IPS-20b (cell line): ENCODE measurements around the gene CD302.
A peak's percentile ranks its signal among the peaks of the same experiment; 100 is the strongest.

ENCODE experiments used
- H3K27ac ChIP-seq: one replicate; pipeline ENCODE4 v1.5.1; 2013; ENCODE audit warnings: low read length
- H3K27me3 ChIP-seq: 2 replicates; pipeline ENCODE4 v1.6.1; 2013; ENCODE audit warnings: mild to moderate bottlenecking, low read length, inconsistent platforms; ENCODE audit not compliant: insufficient read depth
- H3K36me3 ChIP-seq: 2 replicates; pipeline ENCODE4 v1.6.1; 2013; ENCODE audit warnings: low read depth, mild to moderate bottlenecking, inconsistent platforms, low read length, moderate library complexity; ENCODE audit not compliant: insufficient read depth
- H3K4me1 ChIP-seq: 2 replicates; pipeline ENCODE4 v1.6.1; 2013; ENCODE audit warnings: mild to moderate bottlenecking, control low read depth, inconsistent platforms, low read length, moderate library complexity; ENCODE audit not compliant: insufficient read depth
- H3K4me3 ChIP-seq: 2 replicates; pipeline ENCODE4 v1.5.1; 2013; ENCODE audit warnings: mild to moderate bottlenecking, low read length, inconsistent platforms
- H3K9ac ChIP-seq: 2 replicates; pipeline ENCODE4 v1.6.1; 2013; ENCODE audit warnings: low read depth, mild to moderate bottlenecking, inconsistent platforms, low read length, moderate library complexity
- H3K9me3 ChIP-seq: 2 replicates; pipeline ENCODE4 v1.6.1; 2013; ENCODE audit warnings: mild to moderate bottlenecking, low read depth, low read length, inconsistent platforms; ENCODE audit not compliant: insufficient read depth

Gene CD302

GRCh38 chr2:159808032-159808425, 10.0 kb upstream of the CD302 start:
- no peaks in the 10 kb centered on the region for H3K4me1 ChIP-seq
- no peak overlapping the region for H3K27ac ChIP-seq
- H3K4me3 ChIP-seq, result no peak overlapping the region
- no peaks in the 10 kb centered on the region for H3K9me3 ChIP-seq
- no peak overlapping the region for H3K9ac ChIP-seq
- no peaks in the 10 kb centered on the region for H3K36me3 ChIP-seq
- no peaks in the 10 kb centered on the region for H3K27me3 ChIP-seq

GRCh38 chr2:159807183-159808031, 9.4 kb upstream of the CD302 start:
- Histone ChIP-seq H3K4me3 (no peak overlapping the region), H3K36me3 (no peaks in the 10 kb centered on the region), H3K9me3 (no peaks in the 10 kb centered on the region), H3K4me1 (no peaks in the 10 kb centered on the region), H3K27me3 (no peaks in the 10 kb centered on the region), H3K9ac (no peak overlapping the region), H3K27ac (no peak overlapping the region)

DNA sequence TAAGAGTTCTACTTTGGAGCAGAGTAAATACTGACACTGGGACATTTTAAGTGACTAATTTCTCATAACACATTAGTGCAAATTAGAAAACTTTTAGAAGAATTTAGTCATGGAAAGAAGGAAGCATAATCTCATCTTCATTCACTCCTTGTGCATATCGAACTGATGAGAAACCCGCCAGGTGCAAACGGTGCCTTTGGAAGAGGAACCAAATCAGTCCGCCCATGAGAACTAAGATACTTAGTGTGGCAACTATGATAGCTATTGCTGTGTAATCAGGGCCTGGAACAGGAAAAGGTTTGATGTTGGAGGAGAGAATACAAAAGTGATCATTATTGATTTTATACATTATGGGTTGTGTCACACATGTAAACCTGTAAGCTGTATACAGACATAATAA, 6.9 kb upstream of the CD302 start:
- peaks cover 5% of the 10 kb centered on the region for H3K27me3 ChIP-seq
- H3K4me3 ChIP-seq, result no peak overlapping the region
- H3K9me3 ChIP-seq, result no peaks in the 10 kb centered on the region
- H3K27ac ChIP-seq, result no peak overlapping the region
- no peaks in the 10 kb centered on the region for H3K36me3 ChIP-seq
- no peak overlapping the region for H3K9ac ChIP-seq
- no peaks in the 10 kb centered on the region for H3K4me1 ChIP-seq

DNA sequence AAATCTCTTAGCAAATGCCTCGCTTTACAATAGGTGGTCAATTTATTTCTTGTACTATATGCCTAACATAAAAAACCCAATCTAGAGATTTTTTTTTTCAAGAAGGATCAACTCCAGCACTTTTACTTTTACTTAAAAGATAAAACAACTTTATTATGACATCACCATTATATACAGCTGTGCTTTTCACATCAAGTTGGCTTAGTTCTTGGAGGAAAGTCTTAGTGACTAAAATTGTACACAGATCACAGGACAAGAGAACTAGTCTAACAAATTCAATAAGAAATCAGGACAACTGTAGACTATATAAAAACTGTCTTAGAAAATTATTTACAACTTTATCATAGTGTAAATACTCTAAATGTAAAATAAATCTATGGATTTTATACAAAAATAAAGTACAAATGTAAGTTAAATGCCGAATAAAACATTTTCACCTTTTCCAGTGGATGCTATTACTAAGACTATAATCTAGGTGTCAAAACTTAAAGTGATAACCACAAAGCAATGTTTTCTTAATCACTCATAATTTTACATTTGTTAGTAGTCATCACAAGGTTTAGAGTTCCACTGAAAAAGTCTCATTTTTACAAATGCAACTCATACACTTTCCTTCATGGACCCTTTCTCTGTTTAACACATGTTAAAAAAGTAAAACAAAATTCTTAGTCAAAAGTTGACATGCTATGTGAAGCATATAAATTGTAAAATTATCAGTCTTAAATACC, 5.4 kb upstream of the CD302 start:
- no peaks in the 10 kb centered on the region for H3K4me1 ChIP-seq
- no peak overlapping the region for H3K9ac ChIP-seq
- H3K27me3 ChIP-seq, result peaks cover 21% of the 10 kb centered on the region
- H3K36me3 ChIP-seq, result no peaks in the 10 kb centered on the region
- no peak overlapping the region for H3K4me3 ChIP-seq
- H3K9me3 ChIP-seq, result no peaks in the 10 kb centered on the region
- H3K27ac ChIP-seq, result no peak overlapping the region

- no peaks in the 10 kb centered on the region for H3K9me3 ChIP-seq
- H3K27me3 ChIP-seq, result peaks cover 28% of the 10 kb centered on the region
- no peaks in the 10 kb centered on the region for H3K4me1 ChIP-seq
- no peak overlapping the region for H3K4me3 ChIP-seq
- H3K9ac ChIP-seq, result no peak overlapping the region
- H3K36me3 ChIP-seq, result no peaks in the 10 kb centered on the region
- no peak overlapping the region for H3K27ac ChIP-seq
Observed at GRCh38 chr2:159802673-159803072, 4.7 kb upstream of the CD302 start.

DNA sequence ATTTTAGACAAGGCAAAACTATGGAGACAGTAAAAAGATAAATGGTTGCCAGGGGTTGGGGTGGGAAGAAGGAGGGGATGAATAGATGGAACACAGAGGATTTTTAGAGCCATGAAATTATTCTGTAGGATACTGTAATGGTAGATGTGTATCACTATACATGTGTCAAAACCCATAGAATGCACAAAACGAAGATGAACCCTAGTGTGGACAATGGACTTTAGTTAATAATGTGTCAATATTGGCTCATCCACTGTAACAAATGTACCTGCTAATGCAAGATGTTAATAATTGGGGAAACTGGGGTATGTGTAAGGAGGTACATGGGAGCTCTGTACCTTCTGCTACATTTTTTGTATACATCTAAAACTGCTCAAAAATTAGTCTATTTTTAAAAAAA, 1.8 kb upstream of the CD302 start:
- Histone ChIP-seq H3K27me3 (peaks cover 51% of the 10 kb centered on the region), H3K27ac (no peak overlapping the region), H3K4me3 (no peak overlapping the region), H3K4me1 (peaks cover 7% of the 10 kb centered on the region), H3K9ac (no peak overlapping the region), H3K9me3 (no peaks in the 10 kb centered on the region), H3K36me3 (no peaks in the 10 kb centered on the region)

DNA sequence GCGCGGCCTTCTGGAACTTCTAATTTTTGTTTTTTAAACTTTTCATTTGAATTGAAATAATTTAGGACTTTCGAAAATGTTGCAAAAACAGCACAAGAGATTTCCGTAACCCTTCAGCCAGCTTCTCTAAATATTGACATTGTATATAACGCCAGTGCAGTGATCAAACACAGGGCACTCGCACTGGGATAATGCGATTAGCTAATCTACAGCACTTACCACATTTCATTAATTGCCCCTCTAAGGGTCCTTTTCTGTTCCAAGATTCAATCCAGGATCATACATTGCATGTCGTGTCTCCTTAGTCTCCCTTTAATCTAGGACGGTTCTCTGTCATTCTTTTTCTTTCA, 343 bp upstream of the CD302 start:
- no peak overlapping the region for H3K9ac ChIP-seq
- peaks cover 51% of the 10 kb centered on the region for H3K27me3 ChIP-seq
- H3K4me3 ChIP-seq, result peak overlapping the region; percentile 77; the same call in 1 of the 2 replicates
- H3K27ac ChIP-seq, result no peak overlapping the region
- H3K36me3 ChIP-seq, result no peaks in the 10 kb centered on the region
- no peaks in the 10 kb centered on the region for H3K9me3 ChIP-seq
- H3K4me1 ChIP-seq, result peaks cover 7% of the 10 kb centered on the region

DNA sequence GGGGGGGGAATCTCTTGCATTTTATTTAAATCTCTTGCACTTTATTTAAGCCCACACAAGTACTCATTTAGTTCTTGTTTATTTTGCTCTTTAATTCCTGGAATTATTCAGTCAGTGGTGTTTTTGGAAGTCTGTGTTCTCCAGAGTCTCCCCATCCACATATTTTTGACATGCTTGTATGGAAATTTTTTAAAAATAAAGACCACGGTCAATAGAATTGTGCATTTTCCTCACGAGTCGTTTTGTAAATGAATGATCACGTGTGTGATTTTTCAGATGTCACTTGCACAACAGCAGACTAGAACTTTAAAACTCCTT, 824 bp downstream of the CD302 start:
- peak overlapping the region; percentile 77 for H3K4me3 ChIP-seq
- H3K27ac ChIP-seq, result no peak overlapping the region
- H3K27me3 ChIP-seq, result peaks cover 51% of the 10 kb centered on the region

DNA sequence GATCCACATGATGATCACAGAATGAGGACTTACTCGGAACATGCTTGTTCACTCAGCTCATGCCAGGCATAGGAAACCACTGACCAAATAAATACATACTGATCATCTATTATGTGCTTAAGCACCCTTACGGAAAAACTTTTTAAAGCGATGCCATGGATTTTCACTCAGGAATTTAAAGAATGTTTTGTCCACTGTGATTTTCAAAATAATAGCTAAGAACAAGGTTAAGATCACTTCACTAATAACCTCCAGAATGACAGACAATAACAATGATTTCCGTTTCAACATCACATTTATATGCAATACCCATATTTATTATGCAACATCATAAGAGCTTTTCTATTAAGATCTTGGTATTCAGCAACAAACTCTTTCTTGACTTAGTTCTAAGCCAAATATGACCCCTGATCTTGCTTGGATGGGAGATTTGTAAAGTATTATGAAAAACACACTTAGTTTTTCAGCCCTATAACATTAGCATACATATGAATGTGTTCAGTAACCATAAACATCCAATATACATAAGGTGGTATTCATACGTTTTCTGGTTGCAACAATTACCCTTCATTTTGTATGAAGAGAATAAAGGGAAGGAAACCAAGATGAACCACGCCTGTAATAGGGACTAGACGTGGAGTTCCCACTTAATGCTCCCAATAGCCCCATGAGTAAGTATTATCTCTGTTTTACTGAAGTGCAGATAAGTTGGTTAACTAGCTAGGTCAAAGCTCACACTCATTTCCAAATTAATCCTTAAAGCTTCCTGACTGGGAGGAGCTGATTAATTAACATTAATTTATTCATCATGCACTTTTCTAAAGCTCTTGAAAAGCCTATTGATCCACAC, 1.9 kb downstream of the CD302 start:
- H3K36me3 ChIP-seq, result no peaks in the 10 kb centered on the region
- H3K9ac ChIP-seq, result no peak overlapping the region
- H3K9me3 ChIP-seq, result no peaks in the 10 kb centered on the region
- no peak overlapping the region for H3K4me3 ChIP-seq
- no peak overlapping the region for H3K27ac ChIP-seq
- peaks cover 51% of the 10 kb centered on the region for H3K27me3 ChIP-seq
- H3K4me1 ChIP-seq, result peaks cover 7% of the 10 kb centered on the region

More for the DNA sequence above, 824 bp downstream of the CD302 start:
- Histone ChIP-seq H3K9me3 (no peaks in the 10 kb centered on the region), H3K36me3 (no peaks in the 10 kb centered on the region), H3K9ac (peak overlapping the region; percentile 40; the same call in 1 of the 2 replicates), H3K4me1 (peaks cover 7% of the 10 kb centered on the region)

DNA sequence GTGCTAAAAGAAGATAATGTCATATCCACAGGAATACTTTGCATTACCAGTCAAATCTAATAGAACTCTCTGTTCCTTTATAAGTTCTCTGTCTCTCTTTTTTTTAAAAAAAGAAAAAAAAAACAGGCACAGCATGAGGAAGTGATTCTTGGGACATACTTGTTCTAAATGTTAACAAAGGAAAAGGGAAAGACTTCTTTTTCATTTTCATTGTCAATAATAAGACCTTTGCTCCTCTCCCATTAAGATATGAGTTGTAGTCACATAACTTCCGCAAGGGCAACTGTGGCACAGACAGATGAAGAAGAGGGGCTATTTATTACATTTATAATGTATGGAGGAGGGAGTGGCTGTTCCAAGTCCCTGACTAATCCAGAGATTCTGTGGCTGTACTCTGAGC, 4.7 kb downstream of the CD302 start:
- H3K9ac ChIP-seq, result no peak overlapping the region
- H3K4me1 ChIP-seq, result peaks cover 7% of the 10 kb centered on the region
- no peak overlapping the region for H3K27ac ChIP-seq
- H3K27me3 ChIP-seq, result peaks cover 29% of the 10 kb centered on the region
- no peaks in the 10 kb centered on the region for H3K9me3 ChIP-seq
- no peak overlapping the region for H3K4me3 ChIP-seq
- H3K36me3 ChIP-seq, result no peaks in the 10 kb centered on the region

DNA sequence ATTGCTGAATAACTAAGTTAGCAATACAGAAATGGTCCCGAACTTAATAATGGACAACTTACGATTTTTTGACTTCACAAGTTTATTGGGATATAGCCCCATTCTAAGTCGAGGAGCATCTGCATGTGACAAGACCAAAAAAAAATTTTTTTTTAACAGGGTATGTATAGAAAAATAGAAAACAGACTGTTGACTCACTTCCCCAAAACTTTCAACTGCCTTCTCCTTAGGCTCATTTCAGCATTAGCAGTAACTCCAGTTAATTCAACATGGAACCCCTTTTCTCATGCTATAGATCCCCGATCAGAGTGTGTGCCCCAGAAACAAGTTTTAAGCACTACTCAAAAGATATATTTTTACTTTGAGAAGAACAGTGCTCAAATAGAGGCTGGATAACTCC, 5.4 kb downstream of the CD302 start:
- H3K36me3 ChIP-seq, result no peaks in the 10 kb centered on the region
- no peak overlapping the region for H3K4me3 ChIP-seq
- no peak overlapping the region for H3K9ac ChIP-seq
- H3K4me1 ChIP-seq, result peaks cover 13% of the 10 kb centered on the region
- H3K9me3 ChIP-seq, result no peaks in the 10 kb centered on the region
- no peak overlapping the region for H3K27ac ChIP-seq
- peaks cover 22% of the 10 kb centered on the region for H3K27me3 ChIP-seq
